HEK293 (cell line): ENCODE results near the gene RGS8.

Experiments
- CTCF ChIA-PET: fragments of 350-600 bp; formaldehyde crosslinking; extraction: SDS; loops from one replicate; lab custom pipeline; 2021; ENCODE audit warnings: antibody characterized with exemption; lab: Yijun Ruan, JAX
- POLR2A ChIA-PET: fragments of 300-600 bp; formaldehyde crosslinking; extraction: SDS; loops from one replicate; lab custom pipeline; 2020; ENCODE audit warnings: antibody characterized with exemption, inconsistent platforms; lab: Yijun Ruan, JAX
- H3K27ac ChIP-seq: fragments of 200-500 bp; sonication (Bioruptor generic); 2 replicates; pipeline ENCODE4 v1.5.1; 2014; ENCODE audit warnings: low read depth, low read length, control low read depth, inconsistent platforms; ENCODE audit errors: extremely low read depth
- H3K36me3 ChIP-seq, 2 experiments: fragments of 200-500 bp in 1 of 2; sonication (Bioruptor generic) in 1 of 2; 1 replicate in 1 of 2; 2 replicates in 1 of 2; pipeline ENCODE4 v1.5.1; 2014 to 2017; ENCODE audit warnings: inconsistent platforms in 2 of 2, low read length in 2 of 2; ENCODE audit not compliant: control insufficient read depth in 2 of 2, insufficient read depth in 1 of 2
- H3K4me1 ChIP-seq: fragments of 200-500 bp; sonication (Bioruptor generic); 2 replicates; pipeline ENCODE4 v1.5.1; 2014; ENCODE audit warnings: mild to moderate bottlenecking, low read length, inconsistent platforms; ENCODE audit not compliant: control insufficient read depth, insufficient read depth
- H3K4me3 ChIP-seq: 2 replicates; pipeline ENCODE4 v1.5.1; 2011; ENCODE audit warnings: low read depth, mild to moderate bottlenecking, control low read depth, low read length, moderate library complexity
- H3K9me3 ChIP-seq: fragments of 200-500 bp; sonication (Bioruptor generic); 2 replicates; pipeline ENCODE4 v1.5.1; 2014; ENCODE audit warnings: low read depth, low read length, inconsistent platforms; ENCODE audit not compliant: control insufficient read depth, insufficient read depth
- EGR2 ChIP-seq: fragments of 450-650 bp; formaldehyde crosslinking; IDR thresholded peaks from 2 replicates; pipeline ENCODE4 v1.5.1; 2016; ENCODE audit warnings: low read depth, missing biosample characterization, missing genetic modification characterization
- GLIS1 ChIP-seq: fragments of 450-650 bp; formaldehyde crosslinking; IDR thresholded peaks from 2 replicates; pipeline ENCODE4 v1.5.1; 2016; ENCODE audit warnings: missing biosample characterization, missing genetic modification characterization
- HOXC10 ChIP-seq: sonication (generic); formaldehyde crosslinking; IDR thresholded peaks from 2 replicates; pipeline ENCODE4 v1.8.1; 2023; ENCODE audit warnings: mild to moderate bottlenecking, missing genetic modification reagents
- KLF1 ChIP-seq: fragments of 450-650 bp; formaldehyde crosslinking; IDR thresholded peaks from 2 replicates; pipeline ENCODE4 v1.5.1; 2016; ENCODE audit warnings: missing biosample characterization, missing genetic modification characterization
- KLF17 ChIP-seq: fragments of 450-650 bp; formaldehyde crosslinking; IDR thresholded peaks from 2 replicates; pipeline ENCODE4 v1.5.1; 2016; ENCODE audit warnings: missing biosample characterization, missing genetic modification characterization
- OSR2 ChIP-seq: fragments of 450-650 bp; formaldehyde crosslinking; IDR thresholded peaks from 2 replicates; pipeline ENCODE4 v1.5.1; 2016; ENCODE audit warnings: missing biosample characterization, missing genetic modification characterization
- SCRT1 ChIP-seq: fragments of 450-650 bp; formaldehyde crosslinking; IDR thresholded peaks from 2 replicates; pipeline ENCODE4 v1.5.1; 2016; ENCODE audit warnings: missing biosample characterization, missing genetic modification characterization, borderline replicate concordance
- SCRT2 ChIP-seq: fragments of 450-650 bp; formaldehyde crosslinking; IDR thresholded peaks from 2 replicates; pipeline ENCODE4 v1.5.1; 2016; ENCODE audit warnings: missing biosample characterization, missing genetic modification characterization
- TCF7L2 ChIP-seq: IDR thresholded peaks from 2 replicates; pipeline ENCODE4 v1.6.1; 2011; ENCODE audit warnings: low read depth, mild to moderate bottlenecking, inconsistent platforms, low read length, moderate library complexity, borderline replicate concordance
- ZBTB1 ChIP-seq: fragments of 450-650 bp; formaldehyde crosslinking; IDR thresholded peaks from 2 replicates; pipeline ENCODE4 v1.5.1; 2016; ENCODE audit warnings: missing biosample characterization, missing genetic modification characterization
- ZBTB11 ChIP-seq: fragments of 450-650 bp; formaldehyde crosslinking; conservative IDR thresholded peaks from 2 replicates; pipeline ENCODE4 v1.5.1; 2016; ENCODE audit warnings: low read depth, missing biosample characterization, missing genetic modification characterization
- ZBTB49 ChIP-seq: fragments of 450-650 bp; formaldehyde crosslinking; IDR thresholded peaks from 2 replicates; pipeline ENCODE4 v1.5.1; 2016; ENCODE audit warnings: missing biosample characterization, missing genetic modification characterization, low read depth
- ZBTB7A ChIP-seq: fragments of 450-650 bp; formaldehyde crosslinking; IDR thresholded peaks from 2 replicates; pipeline ENCODE4 v1.5.1; 2016; ENCODE audit warnings: low read depth, missing biosample characterization, missing genetic modification characterization
- ZFHX2 ChIP-seq: fragments of 450-650 bp; formaldehyde crosslinking; conservative IDR thresholded peaks from 2 replicates; pipeline ENCODE4 v1.5.1; 2016; ENCODE audit warnings: missing biosample characterization, missing genetic modification characterization
- ZFP41 ChIP-seq: fragments of 450-650 bp; formaldehyde crosslinking; IDR thresholded peaks from 2 replicates; pipeline ENCODE4 v1.5.1; 2016; ENCODE audit warnings: missing biosample characterization, missing genetic modification characterization, borderline replicate concordance
- ZNF121 ChIP-seq: fragments of 450-650 bp; formaldehyde crosslinking; IDR thresholded peaks from 2 replicates; pipeline ENCODE4 v1.5.1; 2016; ENCODE audit warnings: missing biosample characterization, missing genetic modification characterization
- ZNF140 ChIP-seq: fragments of 450-650 bp; formaldehyde crosslinking; IDR thresholded peaks from 2 replicates; pipeline ENCODE4 v1.5.1; 2016; ENCODE audit warnings: missing biosample characterization, missing genetic modification characterization
- ZNF2 ChIP-seq: fragments of 450-650 bp; formaldehyde crosslinking; IDR thresholded peaks from 2 replicates; pipeline ENCODE4 v1.5.1; 2016; ENCODE audit warnings: missing biosample characterization, missing genetic modification characterization
- ZNF394 ChIP-seq: fragments of 450-650 bp; formaldehyde crosslinking; IDR thresholded peaks from 2 replicates; pipeline ENCODE4 v1.5.1; 2016; ENCODE audit warnings: missing biosample characterization, missing genetic modification characterization, mild to moderate bottlenecking, moderate library complexity, borderline replicate concordance
- ZNF48 ChIP-seq: fragments of 450-650 bp; formaldehyde crosslinking; IDR thresholded peaks from 2 replicates; pipeline ENCODE4 v1.5.1; 2016; ENCODE audit warnings: missing biosample characterization, missing genetic modification characterization
- ZNF521 ChIP-seq: fragments of 450-650 bp; formaldehyde crosslinking; IDR thresholded peaks from 2 replicates; pipeline ENCODE4 v1.5.1; 2017; ENCODE audit warnings: missing biosample characterization, mild to moderate bottlenecking, missing genetic modification characterization
- ZNF623 ChIP-seq: fragments of 450-650 bp; formaldehyde crosslinking; IDR thresholded peaks from 2 replicates; pipeline ENCODE4 v1.5.1; 2016; ENCODE audit warnings: missing biosample characterization, missing genetic modification characterization
- ZNF624 ChIP-seq: fragments of 450-650 bp; formaldehyde crosslinking; IDR thresholded peaks from 2 replicates; pipeline ENCODE4 v1.5.1; 2017; ENCODE audit warnings: missing biosample characterization, missing genetic modification characterization
- ZNF707 ChIP-seq: fragments of 450-650 bp; formaldehyde crosslinking; IDR thresholded peaks from 2 replicates; pipeline ENCODE4 v1.5.1; 2016; ENCODE audit warnings: missing biosample characterization, missing genetic modification characterization
- ZNF830 ChIP-seq: fragments of 450-650 bp; IDR thresholded peaks from 2 replicates; pipeline ENCODE4 v1.5.0; 2018; ENCODE audit warnings: missing biosample characterization, missing genetic modification characterization, low read depth, mild to moderate bottlenecking, moderate library complexity

The RGS8 gene

DNA sequence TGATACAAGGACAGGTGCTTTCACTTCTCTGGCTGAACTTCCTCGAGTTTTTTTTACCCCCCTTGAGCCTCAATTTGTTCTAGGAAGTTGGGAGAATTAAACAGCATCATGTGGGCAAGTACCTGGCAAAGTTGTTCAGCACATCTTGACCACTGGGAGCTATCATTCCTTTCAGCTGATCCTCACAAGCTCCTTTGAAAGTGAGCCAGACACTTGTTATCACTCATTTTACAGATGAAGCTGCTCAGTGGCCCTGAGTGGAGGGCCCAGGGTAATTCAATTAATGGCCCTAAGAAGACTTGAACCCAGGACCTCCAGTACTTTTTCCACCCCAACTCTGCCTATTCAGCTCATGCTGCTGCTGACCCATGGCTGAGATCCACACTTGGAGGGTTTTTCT, 2.0 kb downstream of the RGS8 start:
- Histone ChIP-seq H3K4me1 (0 out of 2 replicates have a peak, but pooled peaks cover 3% of the 10 kb centered on the region), H3K36me3 (no peaks in the 10 kb centered on the region), H3K4me3 (no peak overlapping the region), H3K9me3 (no peaks in the 10 kb centered on the region), H3K27ac (no peak overlapping the region)
- POLR2A ChIA-PET: no interaction called here
- CTCF ChIA-PET: interaction anchor here (0.7 to 1.8 kb wide), 2 partner anchors 98 to 100 kb away, joined by 4 to 6 read pairs; no protein-coding TSS in a partner anchor
- TF ChIP-seq ZNF623 (tag by site-specific recombination): no peak
- no peak for TF ChIP-seq ZNF707 (tag by site-specific recombination)
- no peak for TF ChIP-seq ZNF394
- no peak for TF ChIP-seq ZNF2 (tag by site-specific recombination)
- TF ChIP-seq ZNF121 (tag by site-specific recombination): no peak
- TF ChIP-seq ZBTB49: no peak
- TF ChIP-seq HOXC10 (CRISPR knock-in tag): no peak
- TF ChIP-seq ZBTB1: no peak

DNA sequence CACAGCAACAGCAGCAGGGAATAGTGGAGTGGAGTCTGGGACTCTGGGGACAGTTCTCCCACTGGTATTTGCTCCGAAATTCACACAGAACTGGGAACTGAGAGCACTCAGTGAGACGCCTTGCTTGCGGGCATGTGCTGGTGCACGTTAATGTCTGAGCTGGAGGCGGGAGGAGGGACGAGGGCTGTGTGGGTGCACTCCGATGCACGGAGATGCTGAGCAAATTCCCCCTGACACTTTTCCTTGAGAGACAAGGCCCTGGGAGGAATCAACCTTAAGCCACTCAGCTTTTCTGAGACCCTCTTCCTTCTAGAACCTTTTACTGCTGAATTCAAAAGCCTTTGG, 2.8 kb downstream of the RGS8 start:
- no peaks in the 10 kb centered on the region for H3K9me3 ChIP-seq
- TF ChIP-seq ZFP41 (no peak), ZNF140 (tag by site-specific recombination) (no peak), ZBTB7A (tag by site-specific recombination) (no peak), EGR2 (tag by site-specific recombination) (peak; percentile 38; the same call in 1 of the 2 replicates), GLIS1 (tag by site-specific recombination) (no peak), ZNF48 (tag by site-specific recombination) (no peak), ZFHX2 (tag by site-specific recombination) (peak; percentile 38), ZNF521 (tag by site-specific recombination) (no peak)
- TF ChIP-seq, all 188 proteins: peak for 2
- no peaks in the 10 kb centered on the region for H3K36me3 ChIP-seq
- H3K4me1 ChIP-seq: 0 out of 2 replicates have a peak, but pooled peaks cover 3% of the 10 kb centered on the region
- ChIA-PET CTCF (interaction anchor here (1.8 kb wide), 1 partner anchor 101 kb away, joined by 6 read pairs; no protein-coding TSS in a partner anchor), POLR2A (no interaction called here)
- H3K4me3 ChIP-seq: no peak overlapping the region
- H3K27ac ChIP-seq: no peak overlapping the region

DNA sequence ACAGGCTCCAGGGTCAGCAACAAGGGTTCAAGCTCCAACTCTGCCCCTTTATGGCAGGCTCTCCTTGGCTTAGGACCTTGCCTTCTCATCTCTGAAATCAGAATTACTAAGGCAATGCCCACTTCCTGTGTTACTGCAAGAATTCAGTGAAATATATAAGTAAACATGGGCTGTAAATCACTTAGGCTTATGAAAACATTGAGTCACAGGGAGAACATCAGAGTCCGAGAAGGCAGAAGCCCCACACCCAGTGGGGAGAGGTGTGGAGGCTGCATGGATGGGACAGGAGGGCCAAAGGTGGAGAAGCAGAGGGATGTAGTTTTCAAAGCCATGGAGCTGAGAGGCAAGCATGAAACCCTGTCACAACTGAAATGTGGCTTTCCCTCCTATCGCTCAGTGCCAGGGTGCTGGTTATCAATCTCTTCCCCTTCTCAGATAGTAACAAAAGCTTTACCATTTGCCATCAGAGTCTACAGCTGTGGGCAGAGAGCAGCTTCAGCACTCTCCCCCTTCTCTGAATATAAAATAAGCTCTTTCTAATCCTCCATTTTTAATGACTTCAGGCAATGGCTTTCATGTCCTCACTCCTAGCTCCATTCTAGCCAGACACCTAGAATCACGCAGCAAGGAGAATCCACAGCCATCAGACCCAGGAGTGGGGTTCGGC, 3.4 kb downstream of the RGS8 start:
- ChIA-PET POLR2A (no interaction called here), CTCF (interaction anchor here (1.0 kb wide), 1 partner anchor 19 kb away, joined by 3 read pairs; no protein-coding TSS in a partner anchor)
- 0 out of 2 replicates have a peak, but pooled peaks cover 3% of the 10 kb centered on the region for H3K4me1 ChIP-seq
- H3K4me3 ChIP-seq: no peak overlapping the region
- H3K36me3 ChIP-seq: no peaks in the 10 kb centered on the region
- TF ChIP-seq TCF7L2 (no peak), KLF1 (tag by site-specific recombination) (peak; percentile 58), OSR2 (tag by site-specific recombination) (no peak), SCRT1 (tag by site-specific recombination) (no peak), ZBTB11 (tag by site-specific recombination) (no peak), ZNF624 (no peak), SCRT2 (tag by site-specific recombination) (no peak), ZNF830 (no peak), KLF17 (tag by site-specific recombination) (0 out of 2 replicates have a peak, but pooled peaks have one; percentile 47)
- no peak overlapping the region; the same call in 1 of the 2 replicates for H3K27ac ChIP-seq
- no peaks in the 10 kb centered on the region for H3K9me3 ChIP-seq
